GM12892 (cell line): Measurements from ENCODE around the gene HLA-F.
A peak's percentile ranks its signal among the peaks of the same experiment; 100 is the strongest.

ENCODE experiments used
- DNase-seq: peaks from one replicate; pipeline ENCODE4 v3.0.0; 2011; ENCODE audit not compliant: insufficient read length
- FAIRE-seq: peaks from 2 replicates; lab custom pipeline; 2011; peaks lifted over from hg19 to GRCh38; lab: Jason Lieb, UNC
- POLR2A ChIP-seq: IDR thresholded peaks from 2 replicates; pipeline ENCODE4 v1.6.1; 2011; ENCODE audit warnings: low read depth, low read length, control low read depth
- POLR2AphosphoS5 ChIP-seq: IDR thresholded peaks from 2 replicates; pipeline ENCODE4 v1.6.1; 2011; ENCODE audit warnings: low read depth, low read length, control low read depth
- TAF1 ChIP-seq: IDR thresholded peaks from 2 replicates; pipeline ENCODE4 v1.6.1; 2011; ENCODE audit warnings: low read depth, mild to moderate bottlenecking, control low read depth, low read length, borderline replicate concordance

HLA-F gene

DNA sequence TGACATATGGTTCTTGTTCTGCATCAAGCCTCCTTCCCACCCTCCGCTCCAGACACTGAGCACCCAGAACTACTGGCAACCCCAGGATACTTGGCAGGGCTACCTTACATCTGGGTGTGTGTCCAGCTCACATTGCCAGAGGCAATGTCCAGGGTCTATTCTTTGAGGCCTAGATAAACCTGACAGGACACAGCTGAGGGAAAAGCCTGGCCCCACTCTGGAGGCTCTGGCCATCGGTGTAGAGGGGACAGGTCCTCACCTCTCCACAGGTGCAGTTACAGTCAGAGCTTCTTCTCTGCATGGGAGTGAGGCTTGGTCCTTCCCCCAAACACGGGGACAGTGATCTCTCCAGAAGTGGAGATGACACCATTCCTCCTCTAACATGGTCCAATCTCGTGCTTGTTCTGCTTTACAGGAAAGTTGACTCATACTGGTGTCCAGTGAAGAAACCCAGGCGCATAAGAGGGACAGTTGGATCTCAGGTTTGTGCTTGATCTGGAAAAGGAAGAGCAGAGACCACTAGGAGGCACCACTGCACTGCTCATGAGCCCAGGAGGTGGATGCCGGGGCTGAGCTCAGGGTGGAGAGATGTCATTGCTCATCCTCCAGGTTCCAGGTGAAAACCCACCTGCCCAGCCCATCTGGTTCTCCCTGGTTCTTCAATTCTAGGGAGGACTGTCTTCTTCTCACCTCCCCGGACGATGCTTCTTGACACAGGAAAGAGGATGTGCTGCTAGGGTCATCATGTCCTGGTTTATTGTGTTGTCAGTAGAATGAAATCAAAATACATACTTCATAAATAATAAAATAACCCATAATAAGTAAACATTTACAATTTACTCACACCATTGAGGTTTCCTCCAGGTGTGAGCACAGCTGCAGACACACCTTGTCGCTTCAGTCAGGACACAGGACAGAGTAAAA lies 14.7 kb downstream of the HLA-F start:
- DNase-seq (peak; percentile 35), FAIRE-seq (peak; percentile 90)
- TF ChIP-seq POLR2AphosphoS5: no peak
- no peak for TF ChIP-seq TAF1
- no peak for TF ChIP-seq POLR2A

DNA sequence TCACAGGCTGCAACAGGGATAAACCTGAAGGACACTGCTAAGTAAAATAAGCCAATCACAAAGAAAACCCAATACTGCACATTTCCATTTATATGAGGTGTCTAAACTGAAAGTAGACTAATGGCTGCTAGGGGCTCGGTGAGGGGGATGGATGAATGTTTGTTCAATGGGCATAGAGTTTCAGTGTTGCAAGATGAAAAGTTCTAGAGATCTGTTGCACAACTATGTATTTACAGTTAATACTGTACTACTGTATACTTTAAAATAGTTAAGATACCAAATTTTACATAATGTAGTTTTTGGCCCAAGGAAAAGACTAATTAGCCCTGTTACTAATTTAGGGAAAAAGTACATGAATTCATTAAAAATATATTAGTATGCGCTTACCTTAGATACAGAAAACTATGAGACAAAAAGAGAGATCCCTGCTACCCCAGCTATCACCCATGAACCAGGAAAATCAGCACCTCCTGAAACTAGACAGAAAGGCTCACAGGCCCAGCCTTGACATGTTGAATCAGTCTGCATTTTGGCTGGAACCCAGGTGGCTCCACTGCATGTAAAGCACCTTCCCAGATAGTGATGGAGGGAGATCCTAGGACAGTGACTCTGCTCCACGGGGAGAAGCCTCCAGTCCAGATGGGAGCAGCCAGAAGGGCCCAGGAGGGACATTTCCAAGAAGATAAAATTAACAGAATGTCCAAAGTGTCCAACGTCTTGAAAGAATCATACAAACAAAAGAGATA lies 16.1 kb downstream of the HLA-F start:
- TF ChIP-seq POLR2A (no peak), POLR2AphosphoS5 (no peak), TAF1 (no peak)
- FAIRE-seq (no peak), DNase-seq (no peak)

DNA sequence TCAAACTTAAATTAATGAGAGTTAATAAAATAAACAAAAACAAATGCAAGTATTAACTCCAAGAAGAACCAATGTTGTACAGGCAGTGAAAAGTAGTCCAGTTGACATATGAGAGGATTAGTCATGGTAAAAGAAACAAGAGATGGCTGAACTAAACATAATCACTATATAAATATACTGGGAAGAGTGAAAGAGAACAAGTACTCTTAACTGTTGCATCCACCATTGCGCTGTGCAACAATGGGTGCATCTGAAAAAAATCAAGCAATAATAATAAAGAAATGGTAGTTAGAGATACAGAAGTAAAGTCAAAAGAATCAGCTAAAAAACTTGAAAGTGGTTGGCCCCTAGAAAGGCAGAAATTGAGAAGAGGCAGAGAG lies 16.6 kb downstream of the HLA-F start:
- no peak for FAIRE-seq
- TF ChIP-seq TAF1: no peak
- no peak for TF ChIP-seq POLR2A
- no peak for TF ChIP-seq POLR2AphosphoS5
- no peak for DNase-seq

DNA sequence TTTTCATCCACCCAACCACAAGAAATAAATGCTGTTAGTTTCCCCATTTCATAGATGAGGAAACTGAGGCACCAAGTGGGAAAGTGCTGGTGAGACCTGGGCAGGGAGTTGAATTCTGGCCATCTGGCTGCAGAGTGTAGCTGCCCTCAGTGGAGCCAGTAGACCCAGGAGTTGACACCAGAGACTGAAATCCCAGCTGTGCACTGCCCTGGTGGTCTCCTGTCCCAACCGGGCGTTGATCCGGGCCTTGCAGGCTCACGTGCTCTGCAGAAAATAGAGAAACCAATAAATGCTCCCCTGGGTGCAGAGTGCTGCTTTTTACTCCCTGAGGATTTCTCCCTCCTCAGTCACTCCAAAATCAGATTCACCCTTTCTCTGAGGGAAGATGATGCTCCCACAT lies 18.4 kb downstream of the HLA-F start:
- TF ChIP-seq POLR2AphosphoS5 (no peak), TAF1 (no peak), POLR2A (no peak)
- DNase-seq (no peak), FAIRE-seq (no peak)

DNA sequence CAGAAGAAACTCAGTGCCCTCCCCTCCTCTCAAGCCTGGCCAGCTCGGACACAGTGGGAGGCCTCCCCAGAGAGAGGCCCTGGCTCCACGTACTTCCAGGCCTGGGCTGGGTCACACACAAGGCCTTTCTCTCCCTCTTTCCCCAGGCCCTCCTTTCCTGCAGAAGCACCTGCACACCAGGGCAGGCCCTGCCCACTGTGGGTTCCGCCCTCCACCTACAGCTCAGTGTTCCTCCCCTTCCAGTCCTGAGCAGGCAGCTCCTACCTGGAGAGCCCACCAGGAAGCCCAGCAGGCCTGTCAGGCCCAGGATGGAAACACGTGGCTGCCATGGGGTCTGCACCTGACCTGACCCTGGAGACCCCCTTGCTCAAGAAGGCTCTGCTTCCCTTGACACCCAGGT lies 18.9 kb downstream of the HLA-F start:
- FAIRE-seq (no peak), DNase-seq (no peak)
- TF ChIP-seq POLR2A (no peak), POLR2AphosphoS5 (no peak), TAF1 (no peak)

DNA sequence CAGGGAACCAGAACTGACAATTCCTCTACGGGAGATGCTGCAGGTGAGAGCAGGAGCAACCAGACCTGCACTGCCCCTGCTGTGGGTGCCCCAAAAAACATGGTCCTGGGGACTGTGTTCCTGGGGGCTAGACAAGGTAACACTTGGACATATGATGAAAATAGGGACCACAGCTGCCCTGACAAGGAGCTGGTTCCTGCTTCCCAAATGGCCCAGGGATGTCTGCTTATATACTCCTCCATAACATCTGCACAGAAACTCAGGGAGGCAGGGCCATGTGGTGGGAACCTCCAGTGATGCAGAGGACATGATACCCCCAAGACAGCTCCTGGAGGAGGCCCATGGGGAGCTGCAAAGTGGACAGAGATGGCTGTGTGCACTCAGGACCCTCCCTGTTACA lies 19.8 kb downstream of the HLA-F start:
- no peak for FAIRE-seq
- TF ChIP-seq TAF1 (no peak), POLR2AphosphoS5 (no peak), POLR2A (no peak)
- DNase-seq: no peak

DNA sequence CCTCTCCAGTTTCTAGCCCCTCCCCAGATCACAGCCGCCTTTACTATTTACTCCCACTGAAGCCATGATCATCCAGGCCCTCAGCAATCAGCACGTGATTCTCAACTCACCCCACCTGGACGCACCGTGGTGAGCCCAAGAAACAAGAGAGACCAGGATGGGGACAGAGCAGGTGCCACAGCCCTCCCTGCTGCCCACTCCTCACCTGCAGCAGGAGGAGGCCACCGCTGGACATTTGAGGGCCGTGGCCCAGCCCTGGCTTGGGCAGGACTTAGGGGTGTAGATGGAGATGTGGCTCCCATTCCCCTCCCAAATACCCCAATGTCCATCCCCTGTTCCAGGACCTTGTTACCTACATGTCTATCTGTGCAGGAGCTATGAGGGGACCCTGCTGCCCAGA lies 20.3 kb downstream of the HLA-F start:
- TF ChIP-seq POLR2A (no peak), POLR2AphosphoS5 (no peak)
- DNase-seq (no peak), FAIRE-seq (no peak)

DNA sequence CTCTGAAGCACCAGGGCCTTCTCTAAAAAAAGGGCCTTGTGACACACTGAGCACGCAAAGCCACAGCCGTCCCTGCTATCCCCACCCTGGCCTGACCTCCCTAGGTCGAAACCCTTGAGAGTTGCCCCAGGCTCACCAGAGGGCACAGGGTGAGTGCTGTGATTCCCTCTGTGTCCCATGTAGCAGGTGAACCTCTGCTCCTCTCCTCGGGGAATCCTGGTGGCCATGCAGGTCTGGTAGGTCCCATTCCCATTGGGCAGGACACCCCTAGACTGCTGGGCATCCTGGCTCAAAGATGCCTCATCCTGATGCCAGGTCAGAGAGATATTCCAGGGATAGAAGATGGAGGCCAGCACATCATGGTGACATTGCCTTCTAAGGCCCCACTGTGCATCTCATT lies 20.9 kb downstream of the HLA-F start:
- FAIRE-seq (no peak), DNase-seq (no peak)
- no peak for TF ChIP-seq POLR2A
- TF ChIP-seq TAF1: no peak
- no peak for TF ChIP-seq POLR2AphosphoS5

DNA sequence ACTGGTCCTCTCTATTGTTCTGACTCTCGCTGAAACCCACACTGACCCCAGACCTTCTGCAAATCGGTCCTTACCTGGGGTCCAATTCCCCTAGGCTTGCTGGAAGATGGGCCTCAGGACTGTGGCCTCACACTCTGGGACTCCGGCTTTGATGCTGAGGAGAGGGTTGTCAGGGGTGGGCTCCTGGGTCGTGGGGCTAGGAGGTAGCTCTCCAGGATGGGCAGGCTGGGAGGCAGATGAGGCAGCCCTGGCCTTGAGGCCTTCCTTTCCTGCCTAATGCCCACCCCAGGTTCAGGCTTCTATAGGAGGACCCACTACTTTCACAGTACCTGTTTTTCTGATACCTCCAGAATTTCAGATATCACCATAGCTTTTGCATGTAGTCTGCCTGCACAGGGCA lies 21.4 kb downstream of the HLA-F start:
- DNase-seq (no peak), FAIRE-seq (no peak)
- no peak for TF ChIP-seq TAF1
- no peak for TF ChIP-seq POLR2A
- TF ChIP-seq POLR2AphosphoS5: no peak

DNA sequence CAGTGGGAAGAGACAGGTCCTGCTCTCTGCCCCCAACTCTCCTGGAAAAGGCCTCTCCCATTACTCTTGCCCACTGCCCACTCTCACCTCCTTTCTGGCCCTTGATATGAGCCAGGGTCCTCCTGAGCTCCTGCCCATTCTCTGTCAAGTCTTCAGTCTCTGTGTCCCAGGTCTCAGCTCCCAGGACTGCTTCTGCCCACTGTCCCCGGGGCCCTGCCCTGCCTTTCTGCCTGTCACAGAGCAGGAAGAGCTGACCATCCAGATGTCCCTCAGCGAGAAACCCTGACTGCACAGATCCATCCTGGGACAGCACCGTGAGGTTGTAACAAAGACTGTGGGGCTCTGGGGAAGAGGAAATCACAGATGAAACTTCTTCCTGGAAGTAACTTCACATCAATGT lies 22.2 kb downstream of the HLA-F start:
- no peak for DNase-seq
- TF ChIP-seq POLR2AphosphoS5 (no peak), POLR2A (no peak), TAF1 (no peak)
- no peak for FAIRE-seq

DNA sequence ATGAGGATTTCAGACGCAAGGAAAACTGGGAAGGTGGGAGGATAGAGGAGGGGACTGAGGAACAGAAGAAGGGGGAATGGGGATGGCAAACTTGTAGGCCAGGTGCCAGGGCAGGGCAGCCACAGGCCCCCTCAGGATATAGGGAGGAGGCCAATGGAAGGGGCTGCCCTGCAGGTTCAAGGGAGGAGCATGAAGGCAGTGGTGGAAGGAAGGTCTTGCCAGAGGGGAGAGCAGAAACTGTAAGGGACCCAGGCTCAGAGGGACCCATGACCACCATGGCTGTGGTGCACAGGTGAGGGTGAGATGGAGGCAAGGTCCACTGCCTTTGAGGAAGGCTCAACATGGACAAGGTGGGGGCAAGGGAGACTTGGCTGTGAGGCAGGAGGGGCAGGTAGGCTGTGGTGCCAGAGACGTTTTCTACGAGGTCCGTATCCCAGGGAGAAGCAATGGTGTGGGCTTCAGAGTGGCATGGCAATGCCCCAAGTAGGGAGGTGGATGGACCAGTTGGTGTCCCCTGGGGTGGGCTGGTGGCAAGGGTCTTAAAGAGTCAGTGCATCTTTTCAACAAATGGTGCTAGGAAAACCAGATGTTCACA lies 22.7 kb downstream of the HLA-F start:
- no peak for FAIRE-seq
- no peak for DNase-seq
- TF ChIP-seq POLR2A (no peak), POLR2AphosphoS5 (no peak), TAF1 (no peak)
